Ovary (tissue), 9 donors: Measurements from ENCODE around the gene PRR16. TPM values are rescaled to one million over a fixed set of nuclear protein-coding genes. Genes with fewer than 3 reads are reported as not detected.

Source experiments
- DNase-seq, 5 donors: peaks; one replicate each; pipeline ENCODE4 v3.0.0-alpha.2; 2019 to 2020
- H3K27ac ChIP-seq, 2 donors: fragments of 200-600 bp; one replicate each; pipeline versions ENCODE4 v1.5.1 to v1.8.0; 2019 to 2022
- H3K27me3 ChIP-seq: fragments of 200-600 bp; one replicate; pipeline ENCODE4 v1.8.0; 2022
- H3K36me3 ChIP-seq: fragments of 200-600 bp; sonication (generic); one replicate; pipeline ENCODE4 v1.5.1; 2019
- H3K4me1 ChIP-seq: one replicate; pipeline ENCODE4 v1.8.1; 2013; ENCODE audit warnings: mild to moderate bottlenecking, moderate library complexity; ENCODE audit not compliant: insufficient read depth
- H3K4me3 ChIP-seq: fragments of 200-600 bp; sonication (generic); one replicate; pipeline ENCODE4 v1.5.1; 2017
- H3K9me3 ChIP-seq, 2 donors: fragments of 200-600 bp in 1 of 2; sonication (generic) in 1 of 2; one replicate each; pipeline versions ENCODE4 v1.5.1 to v1.8.1; 2013 to 2019; ENCODE audit warnings: mild to moderate bottlenecking in 1 of 2, moderate library complexity in 1 of 2
- EP300 ChIP-seq: sonication (generic); formaldehyde crosslinking; IDR thresholded peaks from one replicate; pipeline ENCODE4 v1.6.1; 2017; ENCODE audit warnings: antibody characterized with exemption
- POLR2A ChIP-seq: fragments of 450-650 bp; IDR thresholded peaks from one replicate; pipeline ENCODE4 v1.6.1; 2017; ENCODE audit warnings: antibody characterized with exemption, mild to moderate bottlenecking, moderate library complexity
- WGBS, 3 donors: extraction: QIAGEN DNeasy Blood & Tissue Kit in 1 of 3; methylation state at CpG; one replicate each; pipeline versions ENCODE4 v1.1.5 to v1.1.7; 2013 to 2017; 5-methylcytosine and 5-hydroxymethylcytosine counted together
- intact Hi-C, 4 donors: fragments of 100-400 bp; cut with DNase I; formaldehyde crosslinking; loops; one replicate each; pipeline versions ENCODE4 v1.11.0 to v1.15.1; 2022 to 2023
- polyA plus RNA-seq, 2 donors: library from polyadenylated mRNA; stranded (reverse); fragments of 200-250 nt in 1 of 2; fragments of 350-450 nt in 1 of 2; fragmentation: Illumina TruSeq in 1 of 2; extraction: RNeasy Lipid Tissue Mini Kit (QIAGEN cat#74804) in 1 of 2; gene quantifications; one replicate each; pipeline ENCODE4 v1.2.3, GENCODE V29; 2013 to 2014
- total RNA-seq, 7 donors: library from RNA; depleted of rRNA in 2 of 7; stranded (reverse); fragments of >200 nt in 2 of 7; fragmentation: NEBNext Ultra II Directional in 3 of 7; extraction: Animal tissue kit (Norgen Biotek cat#: 25700) in 3 of 7; gene quantifications; one replicate each; pipeline versions ENCODE4 v1.1.0 to v1.2.4, GENCODE V29; 2016 to 2023
- TF ChIP-seq, protein P1 (sequence below), 3 donors: fragments of 450-650 bp in 2 of 3; fragments of 200-600 bp in 1 of 3; IDR thresholded peaks; one replicate each; pipeline versions ENCODE4 v1.5.1 to v1.8.0; 2016 to 2022; ENCODE audit warnings: antibody characterized with exemption in 3 of 3, mild to moderate bottlenecking in 1 of 3
- donor health status: DM: no; HTN: no; CAD: no; lungs with moderate emphysema.
- donor health status: DM: no; HTN: no; CAD: no.
- donor health status: Bipolar disorder and iron deficiency.
- donor health status: DM: yes; HTN: yes; CAD: no.
- donor health status: DM: no; HTN: no; CAD: no.
- donor health status: DM: yes; HTN: yes; CAD: no.

PRR16 gene
- total and polyA plus RNA-seq, 9 donors = 1.5 to 11.0 (median 4.6) TPM

DNA sequence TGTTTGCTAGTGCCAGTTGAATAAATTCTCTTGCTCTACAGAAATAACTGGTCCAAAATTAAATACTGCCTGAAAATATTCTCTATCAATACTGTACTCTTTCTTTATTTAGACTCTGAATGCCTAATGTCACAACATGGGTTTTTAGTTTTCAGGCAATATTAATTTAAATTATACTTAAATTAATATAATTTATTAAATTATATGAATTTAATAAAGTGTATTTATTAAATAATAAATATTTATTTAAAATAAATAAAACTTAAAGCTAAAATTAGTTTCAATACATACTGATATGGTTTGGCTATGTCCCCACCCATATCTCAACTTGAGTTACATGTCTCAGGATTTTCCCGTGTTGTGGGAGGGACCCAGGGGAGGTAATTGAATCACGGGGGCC lies 146.0 kb downstream of the PRR16 start:
- Histone ChIP-seq H3K9me3 (no peaks in the 10 kb centered on the region), H3K27me3 (no peaks in the 10 kb centered on the region), H3K4me1 (no peaks in the 10 kb centered on the region), H3K27ac (no peak overlapping the region), H3K36me3 (no peaks in the 10 kb centered on the region), H3K4me3 (no peak overlapping the region)
- no peak for TF ChIP-seq EP300
- no peak for TF ChIP-seq POLR2A
- TF ChIP-seq, protein P1, sequence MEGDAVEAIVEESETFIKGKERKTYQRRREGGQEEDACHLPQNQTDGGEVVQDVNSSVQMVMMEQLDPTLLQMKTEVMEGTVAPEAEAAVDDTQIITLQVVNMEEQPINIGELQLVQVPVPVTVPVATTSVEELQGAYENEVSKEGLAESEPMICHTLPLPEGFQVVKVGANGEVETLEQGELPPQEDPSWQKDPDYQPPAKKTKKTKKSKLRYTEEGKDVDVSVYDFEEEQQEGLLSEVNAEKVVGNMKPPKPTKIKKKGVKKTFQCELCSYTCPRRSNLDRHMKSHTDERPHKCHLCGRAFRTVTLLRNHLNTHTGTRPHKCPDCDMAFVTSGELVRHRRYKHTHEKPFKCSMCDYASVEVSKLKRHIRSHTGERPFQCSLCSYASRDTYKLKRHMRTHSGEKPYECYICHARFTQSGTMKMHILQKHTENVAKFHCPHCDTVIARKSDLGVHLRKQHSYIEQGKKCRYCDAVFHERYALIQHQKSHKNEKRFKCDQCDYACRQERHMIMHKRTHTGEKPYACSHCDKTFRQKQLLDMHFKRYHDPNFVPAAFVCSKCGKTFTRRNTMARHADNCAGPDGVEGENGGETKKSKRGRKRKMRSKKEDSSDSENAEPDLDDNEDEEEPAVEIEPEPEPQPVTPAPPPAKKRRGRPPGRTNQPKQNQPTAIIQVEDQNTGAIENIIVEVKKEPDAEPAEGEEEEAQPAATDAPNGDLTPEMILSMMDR (IDR thresholded peaks at IDR 0.05) = no peak
- 80 to 84% (median 81%) methylated on average over 2 of the region's 2 CpGs for WGBS, 3 donors
- DNase-seq = no peak
- intact Hi-C loops = no loop called here

DNA sequence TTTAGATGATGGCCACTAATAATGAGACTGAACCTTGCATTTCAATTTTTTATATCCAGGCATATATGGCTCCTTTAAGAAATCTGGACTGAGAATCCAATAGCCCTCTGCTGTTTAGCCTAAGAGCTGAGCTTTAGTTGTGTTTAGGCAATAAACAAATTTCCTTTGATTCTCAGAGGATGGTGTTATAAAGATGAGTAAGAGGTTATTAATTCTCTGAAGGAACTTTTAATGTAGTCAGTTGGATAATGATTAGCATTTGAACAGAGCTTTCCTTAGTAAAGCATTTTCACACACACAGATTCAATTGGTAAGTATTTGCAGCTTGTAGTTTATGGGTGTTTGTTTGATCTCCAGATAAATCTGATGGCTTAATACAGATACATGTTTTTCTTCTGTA lies 149.6 kb downstream of the PRR16 start:
- Histone ChIP-seq H3K4me3 (no peak overlapping the region), H3K27ac (no peak overlapping the region), H3K9me3 (no peaks in the 10 kb centered on the region), H3K4me1 (no peaks in the 10 kb centered on the region), H3K27me3 (no peaks in the 10 kb centered on the region), H3K36me3 (no peaks in the 10 kb centered on the region)
- no peak for DNase-seq
- TF ChIP-seq, protein P1 (IDR thresholded peaks at IDR 0.05) = no peak
- TF ChIP-seq POLR2A = no peak
- no peak for TF ChIP-seq EP300
- intact Hi-C loops = no loop called here

DNA sequence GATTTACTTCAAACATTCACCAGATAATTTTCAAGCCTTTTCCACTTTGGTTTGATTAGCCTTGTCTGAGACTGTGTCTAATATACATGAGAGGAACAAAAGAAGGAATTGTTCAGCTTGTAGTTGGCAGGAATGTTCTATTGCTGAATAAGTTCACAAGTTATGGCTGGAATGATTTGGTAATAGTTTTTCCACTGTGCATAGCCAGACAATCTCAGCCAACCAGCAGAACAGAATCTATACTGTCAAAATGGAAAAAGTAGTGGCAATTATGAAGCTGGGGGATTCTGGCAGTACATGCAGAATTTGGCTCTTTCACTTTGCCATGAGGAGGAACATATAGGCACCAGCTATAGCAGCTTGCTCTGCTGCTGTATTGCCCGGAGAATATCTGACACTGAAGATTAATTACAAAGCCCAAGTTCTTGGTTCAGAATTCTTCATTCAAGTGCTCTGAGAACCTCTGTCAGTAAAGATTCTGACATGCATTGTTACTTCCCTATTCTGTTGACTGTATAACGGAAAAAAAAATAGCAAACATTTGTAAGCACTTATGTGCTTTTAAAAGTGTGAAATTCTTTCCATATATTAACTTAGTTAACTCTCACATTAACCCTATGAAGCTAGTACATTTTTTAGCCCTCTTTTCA lies 150.6 kb downstream of the PRR16 start:
- H3K36me3 ChIP-seq = no peaks in the 10 kb centered on the region
- H3K4me3 ChIP-seq = no peak overlapping the region
- intact Hi-C loops = no loop called here
- no peaks in the 10 kb centered on the region for H3K9me3 ChIP-seq
- DNase-seq = no peak
- 51 to 57% (median 56%) methylated on average over 2 of the region's 2 CpGs for WGBS, 3 donors
- H3K27ac ChIP-seq = no peak overlapping the region
- no peaks in the 10 kb centered on the region for H3K4me1 ChIP-seq
- TF ChIP-seq, protein P1 (IDR thresholded peaks at IDR 0.05) = no peak
- no peak for TF ChIP-seq EP300
- no peak for TF ChIP-seq POLR2A
- no peaks in the 10 kb centered on the region for H3K27me3 ChIP-seq

DNA sequence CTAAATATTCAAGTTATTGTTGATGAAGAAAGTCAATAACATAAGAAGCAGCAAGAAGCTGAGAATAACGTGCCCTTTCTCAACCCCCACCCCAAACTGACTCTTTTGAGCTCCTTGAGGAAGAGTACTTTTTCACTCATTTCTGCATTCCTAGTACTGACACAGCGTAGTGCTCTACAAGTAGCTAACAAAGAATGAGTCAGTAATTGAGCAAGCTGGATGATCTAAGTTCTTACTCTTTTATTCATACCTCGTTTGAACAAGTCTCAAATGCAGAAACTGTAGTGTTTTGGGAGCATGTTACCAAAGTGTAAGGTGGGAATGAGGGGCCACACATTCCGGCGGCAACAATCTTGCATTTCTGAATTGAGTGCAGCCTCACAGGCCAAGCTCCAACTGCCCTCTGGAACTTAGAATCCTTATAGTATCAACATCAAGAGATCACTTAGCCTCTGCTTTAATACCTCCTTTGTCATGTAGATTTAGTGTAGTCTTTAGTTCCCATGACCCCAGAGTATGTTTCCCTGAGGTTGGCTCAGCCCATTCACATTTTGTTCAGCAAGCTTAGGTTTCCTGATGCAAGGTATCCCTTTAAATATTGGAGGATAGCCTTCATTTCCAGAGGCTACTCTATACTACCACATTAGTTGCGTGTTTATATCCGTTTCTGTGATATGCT lies 152.0 kb downstream of the PRR16 start:
- no peak for DNase-seq
- Histone ChIP-seq H3K36me3 (no peaks in the 10 kb centered on the region), H3K27me3 (no peaks in the 10 kb centered on the region), H3K4me1 (no peaks in the 10 kb centered on the region), H3K27ac (no peak overlapping the region), H3K4me3 (no peak overlapping the region), H3K9me3 (no peaks in the 10 kb centered on the region)
- intact Hi-C loops = no loop called here
- TF ChIP-seq EP300 = no peak
- TF ChIP-seq, protein P1 (IDR thresholded peaks at IDR 0.05) = no peak
- no peak for TF ChIP-seq POLR2A
- 69 to 71% (median 69%) methylated on average over 7 of the region's 7 CpGs for WGBS, 3 donors
